Activated CD8-positive, alpha-beta memory T cell treated with anti-CD3 and anti-CD28 coated beads for 24 hours (primary cell): Measurements from ENCODE around the gene PDE4D.

Source experiments
- DNase-seq: peaks from one replicate; pipeline ENCODE4 v3.0.0-alpha.2; 2020

The PDE4D gene

GRCh38 chr5:59234236-59234635 is 659.3 kb downstream of the PDE4D start:
- DNase-seq = no peak

- DNase-seq = no peak
Measured at GRCh38 chr5:59231221-59231931, 662.1 kb downstream of the PDE4D start.

- no peak for DNase-seq
Measured at GRCh38 chr5:59222687-59223511, 670.6 kb downstream of the PDE4D start.

GRCh38 chr5:59221769-59222168 is 671.8 kb downstream of the PDE4D start:
- no peak for DNase-seq

GRCh38 chr5:59218424-59219045 is 675.0 kb downstream of the PDE4D start:
- no peak for DNase-seq

GRCh38 chr5:59216841-59217240 is 676.7 kb downstream of the PDE4D start:
- DNase-seq = no peak

- no peak for DNase-seq
Measured at GRCh38 chr5:59212596-59212995, 680.9 kb downstream of the PDE4D start.

GRCh38 chr5:59209758-59210359 is 683.7 kb downstream of the PDE4D start:
- no peak for DNase-seq

- no peak for DNase-seq
Measured at GRCh38 chr5:59208474-59208873, 685.1 kb downstream of the PDE4D start.

GRCh38 chr5:59207401-59207800 is 686.1 kb downstream of the PDE4D start:
- DNase-seq = no peak

- DNase-seq = no peak
Measured at GRCh38 chr5:59206132-59206581, 687.4 kb downstream of the PDE4D start.

- no peak for DNase-seq
Measured at GRCh38 chr5:59204114-59204897, 689.2 kb downstream of the PDE4D start.

GRCh38 chr5:59199868-59200267 is 693.7 kb downstream of the PDE4D start:
- no peak for DNase-seq

GRCh38 chr5:59198832-59199231 is 694.7 kb downstream of the PDE4D start:
- DNase-seq = no peak

- DNase-seq = no peak
Measured at GRCh38 chr5:59198365-59198764, 695.2 kb downstream of the PDE4D start.

- no peak for DNase-seq
Measured at GRCh38 chr5:59197911-59198310, 695.6 kb downstream of the PDE4D start.

- DNase-seq = no peak
Measured at GRCh38 chr5:59193616-59194319, 699.8 kb downstream of the PDE4D start.

GRCh38 chr5:59190746-59191145 is 702.8 kb downstream of the PDE4D start:
- no peak for DNase-seq

- DNase-seq = no peak
Measured at GRCh38 chr5:59189472-59190244, 703.9 kb downstream of the PDE4D start.

GRCh38 chr5:59188419-59189225 is 704.9 kb downstream of the PDE4D start:
- DNase-seq = peak; percentile 71
